WI38 (cell line): ENCODE data around the gene LYPD6B.

Source experiments
- H3K4me3 ChIP-seq: 2 replicates; pipeline ENCODE4 v1.5.1; 2011; ENCODE audit warnings: low read depth, mild to moderate bottlenecking, control low read depth, low read length
- TF ChIP-seq, protein P1 (sequence below): IDR thresholded peaks from 2 replicates; pipeline ENCODE4 v1.5.1; 2012; ENCODE audit warnings: low read depth, mild to moderate bottlenecking, control low read depth, low read length

LYPD6B gene

DNA sequence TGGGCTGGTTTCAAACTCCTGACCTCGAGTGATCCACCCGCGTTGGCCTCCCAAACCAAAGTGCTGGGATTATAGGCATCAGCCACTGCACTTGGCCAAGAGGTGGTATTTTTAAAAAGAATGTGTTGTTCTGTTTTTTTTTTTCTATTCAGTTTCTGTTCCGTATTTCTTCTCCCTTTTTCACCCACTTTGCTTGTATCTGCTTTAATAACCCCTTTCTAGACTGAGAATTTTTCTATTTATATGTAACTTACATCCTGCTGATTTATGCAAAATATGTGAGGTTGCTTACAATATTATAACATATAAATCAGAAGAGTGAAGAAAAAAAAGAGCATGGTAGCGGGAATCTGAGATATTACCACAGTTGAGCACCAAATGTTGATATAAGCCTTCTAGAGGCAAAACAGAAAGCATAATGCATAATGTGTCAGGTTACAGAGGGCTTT is 17.2 kb upstream of the LYPD6B start:
- TF ChIP-seq, protein P1, sequence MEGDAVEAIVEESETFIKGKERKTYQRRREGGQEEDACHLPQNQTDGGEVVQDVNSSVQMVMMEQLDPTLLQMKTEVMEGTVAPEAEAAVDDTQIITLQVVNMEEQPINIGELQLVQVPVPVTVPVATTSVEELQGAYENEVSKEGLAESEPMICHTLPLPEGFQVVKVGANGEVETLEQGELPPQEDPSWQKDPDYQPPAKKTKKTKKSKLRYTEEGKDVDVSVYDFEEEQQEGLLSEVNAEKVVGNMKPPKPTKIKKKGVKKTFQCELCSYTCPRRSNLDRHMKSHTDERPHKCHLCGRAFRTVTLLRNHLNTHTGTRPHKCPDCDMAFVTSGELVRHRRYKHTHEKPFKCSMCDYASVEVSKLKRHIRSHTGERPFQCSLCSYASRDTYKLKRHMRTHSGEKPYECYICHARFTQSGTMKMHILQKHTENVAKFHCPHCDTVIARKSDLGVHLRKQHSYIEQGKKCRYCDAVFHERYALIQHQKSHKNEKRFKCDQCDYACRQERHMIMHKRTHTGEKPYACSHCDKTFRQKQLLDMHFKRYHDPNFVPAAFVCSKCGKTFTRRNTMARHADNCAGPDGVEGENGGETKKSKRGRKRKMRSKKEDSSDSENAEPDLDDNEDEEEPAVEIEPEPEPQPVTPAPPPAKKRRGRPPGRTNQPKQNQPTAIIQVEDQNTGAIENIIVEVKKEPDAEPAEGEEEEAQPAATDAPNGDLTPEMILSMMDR: no peak
- no peak overlapping the region for H3K4me3 ChIP-seq

DNA sequence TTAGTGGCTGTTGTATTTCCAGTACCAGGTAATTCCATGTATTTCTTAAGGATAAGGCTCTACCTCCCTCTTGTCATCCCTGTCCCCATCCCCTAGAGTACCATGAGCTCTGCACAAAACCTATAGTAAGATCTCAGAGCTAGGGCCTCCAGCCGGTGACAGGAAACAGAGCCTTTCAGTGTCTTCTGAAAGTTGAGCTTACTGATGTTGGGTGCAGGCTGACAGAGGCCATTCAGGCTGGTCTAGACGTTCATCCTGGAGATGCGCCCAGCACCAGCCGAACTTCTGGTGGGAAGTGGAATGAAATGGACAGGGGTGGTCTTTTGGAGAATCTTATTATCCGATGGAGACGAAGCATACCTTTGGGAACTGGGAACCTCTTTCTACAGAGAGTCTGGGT is 16.7 kb upstream of the LYPD6B start:
- TF ChIP-seq, protein P1: no peak
- H3K4me3 ChIP-seq: no peak overlapping the region

DNA sequence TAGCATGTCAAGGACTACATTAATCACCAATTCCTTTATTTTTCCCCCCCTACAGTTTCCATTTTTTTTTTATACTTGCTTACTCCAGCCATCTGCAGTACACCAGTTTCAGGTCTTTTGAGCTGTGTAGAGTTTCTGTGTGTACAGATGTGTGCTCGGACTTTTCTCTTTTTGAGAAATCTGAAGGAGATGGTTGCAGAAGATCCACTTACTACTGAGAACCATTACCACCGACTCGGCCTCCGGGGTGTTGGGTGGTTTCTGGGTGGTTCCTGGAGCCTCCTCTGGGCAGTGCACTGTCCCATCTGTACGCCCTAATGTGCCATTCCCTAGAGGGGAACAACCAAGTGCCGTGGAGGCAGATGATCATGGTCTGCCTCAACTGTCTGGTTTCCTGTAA is 15.4 kb upstream of the LYPD6B start:
- H3K4me3 ChIP-seq: no peak overlapping the region
- TF ChIP-seq, protein P1: no peak

- H3K4me3 ChIP-seq: no peak overlapping the region
- TF ChIP-seq, protein P1: no peak
These were observed 10.8 kb upstream of the LYPD6B start for GRCh38 chr2:149027590-149028250.

GRCh38 chr2:149028377-149028776 is 10.1 kb upstream of the LYPD6B start:
- H3K4me3 ChIP-seq: no peak overlapping the region
- TF ChIP-seq, protein P1: no peak

- TF ChIP-seq, protein P1: no peak
These were observed 9.6 kb upstream of the LYPD6B start for GRCh38 chr2:149028891-149029290.

GRCh38 chr2:149029307-149029965 is 9.1 kb upstream of the LYPD6B start:
- TF ChIP-seq, protein P1: no peak
- H3K4me3 ChIP-seq: no peak overlapping the region

More at GRCh38 chr2:149028891-149029290, 9.6 kb upstream of the LYPD6B start:
- H3K4me3 ChIP-seq: no peak overlapping the region
